MCF 10A (cell line): ENCODE data around the gene TBC1D30. TPM values are rescaled to one million over a fixed set of nuclear protein-coding genes. Genes with fewer than 3 reads are reported as not detected.
"Not testable (repeated sequence)": the region's sequence is repeated elsewhere in the genome, so short reads cannot be mapped to it uniquely, and the experiment has no call there.

Experiments used
- Bru-seq: library from RNA; stranded (reverse); fragments of 400-500 nt; gene quantifications from one replicate; lab custom pipeline; 2021; lab: Mats Ljungman, UMichigan
- BruChase-seq, 2 experiments: library from RNA; stranded (reverse); fragments of 400-500 nt; gene quantifications; one replicate each; lab custom pipeline; 2021; lab: Mats Ljungman, UMichigan
- BruUV-seq: library from RNA; stranded (reverse); fragments of 400-500 nt; replicated peaks from 2 replicates; lab custom pipeline; 2021; lab: Mats Ljungman, UMichigan
- CTCF ChIA-PET: fragments of 300-600 bp; sonication (Branson Sonifier 250); formaldehyde crosslinking; extraction: SDS; loops from one replicate; lab custom pipeline; 2021; ENCODE audit warnings: antibody characterized with exemption, inconsistent platforms; lab: Yijun Ruan, JAX
- POLR2A ChIA-PET: fragments of 300-600, 350-650 bp; sonication (Branson Sonifier 250); formaldehyde crosslinking; extraction: SDS; loops from one replicate; lab custom pipeline; 2020; ENCODE audit warnings: antibody characterized with exemption, inconsistent platforms; lab: Yijun Ruan, JAX
- DNase-seq: peaks from one replicate; pipeline ENCODE4 v3.0.0-alpha.2; 2018; ENCODE audit not compliant: unreplicated experiment
- H3K27ac Mint-ChIP-seq: one replicate; pipeline ENCODE4 v1.8.0; 2022; ENCODE audit warnings: mild to moderate bottlenecking, low read depth, mixed read lengths; ENCODE audit not compliant: unreplicated experiment
- H3K27me3 Mint-ChIP-seq: one replicate; pipeline ENCODE4 v1.8.0; 2022; ENCODE audit warnings: mixed read lengths; ENCODE audit not compliant: insufficient read depth, unreplicated experiment
- H3K36me3 Mint-ChIP-seq: one replicate; pipeline ENCODE4 v1.8.0; 2022; ENCODE audit warnings: mild to moderate bottlenecking, moderate library complexity, mixed read lengths; ENCODE audit not compliant: insufficient read depth, unreplicated experiment
- H3K4me1 Mint-ChIP-seq: one replicate; pipeline ENCODE4 v1.8.0; 2022; ENCODE audit warnings: mixed read lengths; ENCODE audit not compliant: insufficient read depth, unreplicated experiment
- H3K4me3 Mint-ChIP-seq: one replicate; pipeline ENCODE4 v1.8.0; 2022; ENCODE audit warnings: mild to moderate bottlenecking, moderate library complexity, mixed read lengths; ENCODE audit not compliant: unreplicated experiment
- H3K9me3 Mint-ChIP-seq: one replicate; pipeline ENCODE4 v1.8.0; 2022; ENCODE audit warnings: mixed read lengths; ENCODE audit not compliant: unreplicated experiment
- CTCF ChIP-seq: fragments of 200-600 bp; IDR thresholded peaks from one replicate; pipeline ENCODE4 v1.8.0; 2022; ENCODE audit warnings: antibody characterized with exemption, mild to moderate bottlenecking; ENCODE audit not compliant: unreplicated experiment
- intact Hi-C: fragments of 100-400 bp; cut with micrococcal nuclease; formaldehyde crosslinking; loops from 2 replicates; pipeline ENCODE4 v1.14.1; 2022
- long read RNA-seq: library from polyadenylated mRNA; stranded (forward); transcript quantifications from one replicate; pipeline ENCODE4 v2.0.0, GENCODE V29; 2022
- total RNA-seq: library from RNA; stranded (reverse); gene quantifications from 2 replicates; pipeline ENCODE4 v1.2.3, GENCODE V29; 2022

The TBC1D30 gene
- total RNA-seq (7.9 and 9.4 TPM in 2 replicates), Bru-seq, nascent RNA (percentile 53 among the genes with signal in this experiment), BruChase-seq, experiment 1, labeled RNA remaining after a 6-hour chase (percentile 38 among the genes with signal in this experiment), BruChase-seq, experiment 2, labeled RNA remaining after a 2-hour chase (percentile 42 among the genes with signal in this experiment)
- long read RNA-seq, partial matches to known transcripts: 1 of 31 reads
- long read RNA-seq, other reads (novel, unspliced or antisense): 30 of 31 reads

- no peaks in the 10 kb centered on the region for H3K27me3 Mint-ChIP-seq
- DNase-seq: peak; percentile 21
- H3K36me3 Mint-ChIP-seq: no peaks in the 10 kb centered on the region
- H3K4me3 Mint-ChIP-seq: peak within 1 kb of the TSS; percentile 75
- ChIA-PET POLR2A (no interaction called here), CTCF (interaction anchor here (0.6 to 1.4 kb wide), 5 partner anchors 9 to 51 kb away, joined by 3 to 5 read pairs (median 3); no protein-coding TSS in a partner anchor)
- TF ChIP-seq CTCF: no peak
- no peaks in the 10 kb centered on the region for H3K4me1 Mint-ChIP-seq
- intact Hi-C loops: no loop called here
- BruUV-seq: no TSS peak
- H3K9me3 Mint-ChIP-seq: no peaks in the 10 kb centered on the region
- no peak within 1 kb of the TSS for H3K27ac Mint-ChIP-seq
Observed at GRCh38 chr12:64824500-64825142, at the start of gene TBC1D30. Gene TBC1D30 (plus strand): TSS chr12:64824647. CDS start chr12:64824880, 233 bp downstream.

GRCh38 chr12:64775147-64775736 is 49.2 kb upstream of the TBC1D30 start:
- CTCF ChIA-PET, BruUV-seq, DNase-seq, H3K36me3 Mint-ChIP-seq, POLR2A ChIA-PET, H3K4me3 Mint-ChIP-seq, H3K4me1 Mint-ChIP-seq, H3K27ac Mint-ChIP-seq, intact Hi-C loops: not testable (repeated sequence)
- peaks cover 22% of the 10 kb centered on the region for H3K9me3 Mint-ChIP-seq
- H3K27me3 Mint-ChIP-seq: peaks cover 27% of the 10 kb centered on the region

- CTCF ChIA-PET: interaction anchor here (0.5 to 3.8 kb wide), 3 partner anchors 12 to 81 kb away, joined by 3 to 27 read pairs (median 6); no protein-coding TSS in a partner anchor
- H3K36me3 Mint-ChIP-seq: no peaks in the 10 kb centered on the region
- H3K27me3 Mint-ChIP-seq: peaks cover 27% of the 10 kb centered on the region
- no peak for TF ChIP-seq CTCF
- POLR2A ChIA-PET: interaction anchor here (0.7 to 1.8 kb wide), 4 partner anchors 20 to 45 kb away, joined by 3 to 9 read pairs (median 4); no protein-coding TSS in a partner anchor
- H3K4me1 Mint-ChIP-seq: peaks cover 7% of the 10 kb centered on the region
- BruUV-seq: no TSS peak
- no peak overlapping the region for H3K27ac Mint-ChIP-seq
- H3K4me3 Mint-ChIP-seq: peak overlapping the region; percentile 80
- H3K9me3 Mint-ChIP-seq: peaks cover 15% of the 10 kb centered on the region
- no peak for DNase-seq
- intact Hi-C loops: no loop called here
Observed at GRCh38 chr12:64779354-64779974, 45.0 kb upstream of the TBC1D30 start.

- Mint-ChIP-seq H3K27ac (peak overlapping the region; percentile 23), H3K27me3 (peaks cover 23% of the 10 kb centered on the region), H3K4me1 (peaks cover 7% of the 10 kb centered on the region), H3K4me3 (peak overlapping the region; percentile 80), H3K9me3 (peaks cover 13% of the 10 kb centered on the region), H3K36me3 (no peaks in the 10 kb centered on the region)
- ChIA-PET CTCF (interaction anchor here (0.5 to 3.8 kb wide), 9 partner anchors 13 to 809 kb away, joined by 3 to 27 read pairs (median 5); no protein-coding TSS in a partner anchor), POLR2A (interaction anchor here (0.7 to 1.8 kb wide), 6 partner anchors 16 to 938 kb away, joined by 3 to 9 read pairs (median 4); no protein-coding TSS in a partner anchor)
- no peak for TF ChIP-seq CTCF
- DNase-seq: no peak
- BruUV-seq: no TSS peak
- intact Hi-C loops: no loop called here
Observed at GRCh38 chr12:64780132-64780530, 44.3 kb upstream of the TBC1D30 start.
